ENCODE data around the gene TSGA10.

GRCh38 chr2:99079226-99079625, 75.5 kb downstream of the TSGA10 start:
- no peak for TF ChIP-seq EP300 (IDR thresholded peaks at IDR 0.05; ENCODE audit: borderline replicate concordance)
- TF ChIP-seq REST (IDR thresholded peaks at IDR 0.05; ENCODE audit: low read depth) = no peak
- no peak for TF ChIP-seq MAX (IDR thresholded peaks at IDR 0.05)
- TF ChIP-seq TAF1 (IDR thresholded peaks at IDR 0.05; ENCODE audit: low read depth) = no peak
- no peak for TF ChIP-seq CEBPB (IDR thresholded peaks at IDR 0.05)
- TF ChIP-seq RAD21 (IDR thresholded peaks at IDR 0.05; ENCODE audit: low read depth) = no peak
- TF ChIP-seq NFIC (IDR thresholded peaks at IDR 0.05) = no peak
- TF ChIP-seq YY1 (IDR thresholded peaks at IDR 0.05; ENCODE audit: low read depth) = no peak
- TF ChIP-seq FOXM1 (IDR thresholded peaks at IDR 0.05; ENCODE audit: borderline replicate concordance, low read depth) = no peak
- no peak for TF ChIP-seq ZBTB7A (IDR thresholded peaks at IDR 0.05; ENCODE audit: low read depth)
- no peak for TF ChIP-seq EGR1 (IDR thresholded peaks at IDR 0.05)
- TF ChIP-seq TEAD4 (IDR thresholded peaks at IDR 0.05) = no peak
